Measurements from ENCODE around the gene AGAP1. TPM values are rescaled to one million over a fixed set of nuclear protein-coding genes. Genes with fewer than 3 reads are reported as not detected.

AGAP1 gene
- total RNA-seq, 1 donor = 10.8 TPM

GRCh38 chr2:235538144-235538639 is 44.3 kb downstream of the AGAP1 start:
- DNase-seq (ENCODE audit: low read depth) = no peak
- no peak for TF ChIP-seq CTCF (IDR thresholded peaks at IDR 0.05; ENCODE audit: insufficient read depth, low read depth, low read length)
- H3K4me3 ChIP-seq (ENCODE audit: low read depth, low read length) = no peak overlapping the region

- H3K4me3 ChIP-seq (ENCODE audit: low read depth, low read length) = no peak overlapping the region
- no peak for TF ChIP-seq CTCF (IDR thresholded peaks at IDR 0.05; ENCODE audit: insufficient read depth, low read depth, low read length)
- DNase-seq (ENCODE audit: low read depth) = no peak
These were observed 45.1 kb downstream of the AGAP1 start for GRCh38 chr2:235538981-235539380.

GRCh38 chr2:235539773-235540172 is 45.9 kb downstream of the AGAP1 start:
- H3K4me3 ChIP-seq (ENCODE audit: low read depth, low read length) = no peak overlapping the region
- TF ChIP-seq CTCF (IDR thresholded peaks at IDR 0.05; ENCODE audit: insufficient read depth, low read depth, low read length) = no peak
- DNase-seq (ENCODE audit: low read depth) = no peak

GRCh38 chr2:235541016-235541415 is 47.2 kb downstream of the AGAP1 start:
- no peak for DNase-seq (ENCODE audit: low read depth)
- no peak overlapping the region for H3K4me3 ChIP-seq (ENCODE audit: low read depth, low read length)
- no peak for TF ChIP-seq CTCF (IDR thresholded peaks at IDR 0.05; ENCODE audit: insufficient read depth, low read depth, low read length)

- no peak for TF ChIP-seq CTCF (IDR thresholded peaks at IDR 0.05; ENCODE audit: insufficient read depth, low read depth, low read length)
- H3K4me3 ChIP-seq (ENCODE audit: low read depth, low read length) = no peak overlapping the region
- no peak for DNase-seq (ENCODE audit: low read depth)
These were observed 48.2 kb downstream of the AGAP1 start for GRCh38 chr2:235541838-235542549.

- H3K4me3 ChIP-seq (ENCODE audit: low read depth, low read length) = no peak overlapping the region
- no peak for TF ChIP-seq CTCF (IDR thresholded peaks at IDR 0.05; ENCODE audit: insufficient read depth, low read depth, low read length)
- DNase-seq (ENCODE audit: low read depth) = no peak
These were observed 48.9 kb downstream of the AGAP1 start for GRCh38 chr2:235542733-235543127.

Data from fibroblast of villous mesenchyme (primary cell).